ENCODE data around the gene CXXC4. TPM values are rescaled to one million over a fixed set of nuclear protein-coding genes. Genes with fewer than 3 reads are reported as not detected.

CXXC4 gene
- total and polyA plus RNA-seq, 8 donors: 0.71 to 17.5 (median 12.7) TPM

- Histone ChIP-seq H3K36me3 (no peaks in the 10 kb centered on the region), H3K9me3 (no peaks in the 10 kb centered on the region), H3K4me3 (no peak overlapping the region), H3K27me3 (no peaks in the 10 kb centered on the region), H3K27ac (no peak overlapping the region), H3K4me1 (no peaks in the 10 kb centered on the region)
- DNase-seq (peak in 1 of 4 donors; percentile 12), ATAC-seq (no peak)
- no peak for TF ChIP-seq CTCF (IDR thresholded peaks at IDR 0.05)
- intact Hi-C loops (cut with DNase I): no loop called here
Measured at GRCh38 chr4:104420766-104421165, 73.9 kb downstream of the CXXC4 start.
